ENCODE measurements around the gene EPS15.

Gene EPS15

DNA sequence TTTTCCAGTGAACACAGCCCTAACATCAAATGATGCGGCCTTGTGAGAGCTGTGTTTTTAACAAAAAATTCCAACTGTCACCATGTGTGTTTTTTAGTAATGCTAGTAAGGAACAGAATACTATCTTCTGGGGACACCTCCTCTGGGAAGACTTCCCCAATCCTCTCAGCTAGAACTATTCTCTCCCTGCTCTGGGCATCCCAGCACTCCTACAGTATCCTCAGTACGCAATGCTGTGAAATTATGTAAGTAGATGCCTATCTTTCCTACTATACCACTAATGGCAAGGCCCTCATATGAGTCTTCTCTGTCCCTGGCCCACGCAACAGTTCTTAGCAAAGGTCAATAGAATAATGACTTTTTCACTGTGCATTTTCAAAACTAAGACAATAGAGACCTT is 169.2 kb downstream of the EPS15 start:
- no peak overlapping the region for H3K4me3 ChIP-seq (ENCODE audit: low read depth, low read length)
- TF ChIP-seq, protein P1, sequence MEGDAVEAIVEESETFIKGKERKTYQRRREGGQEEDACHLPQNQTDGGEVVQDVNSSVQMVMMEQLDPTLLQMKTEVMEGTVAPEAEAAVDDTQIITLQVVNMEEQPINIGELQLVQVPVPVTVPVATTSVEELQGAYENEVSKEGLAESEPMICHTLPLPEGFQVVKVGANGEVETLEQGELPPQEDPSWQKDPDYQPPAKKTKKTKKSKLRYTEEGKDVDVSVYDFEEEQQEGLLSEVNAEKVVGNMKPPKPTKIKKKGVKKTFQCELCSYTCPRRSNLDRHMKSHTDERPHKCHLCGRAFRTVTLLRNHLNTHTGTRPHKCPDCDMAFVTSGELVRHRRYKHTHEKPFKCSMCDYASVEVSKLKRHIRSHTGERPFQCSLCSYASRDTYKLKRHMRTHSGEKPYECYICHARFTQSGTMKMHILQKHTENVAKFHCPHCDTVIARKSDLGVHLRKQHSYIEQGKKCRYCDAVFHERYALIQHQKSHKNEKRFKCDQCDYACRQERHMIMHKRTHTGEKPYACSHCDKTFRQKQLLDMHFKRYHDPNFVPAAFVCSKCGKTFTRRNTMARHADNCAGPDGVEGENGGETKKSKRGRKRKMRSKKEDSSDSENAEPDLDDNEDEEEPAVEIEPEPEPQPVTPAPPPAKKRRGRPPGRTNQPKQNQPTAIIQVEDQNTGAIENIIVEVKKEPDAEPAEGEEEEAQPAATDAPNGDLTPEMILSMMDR (IDR thresholded peaks at IDR 0.05; ENCODE audit: borderline replicate concordance, insufficient read depth, low read depth, low read length), result no peak

DNA sequence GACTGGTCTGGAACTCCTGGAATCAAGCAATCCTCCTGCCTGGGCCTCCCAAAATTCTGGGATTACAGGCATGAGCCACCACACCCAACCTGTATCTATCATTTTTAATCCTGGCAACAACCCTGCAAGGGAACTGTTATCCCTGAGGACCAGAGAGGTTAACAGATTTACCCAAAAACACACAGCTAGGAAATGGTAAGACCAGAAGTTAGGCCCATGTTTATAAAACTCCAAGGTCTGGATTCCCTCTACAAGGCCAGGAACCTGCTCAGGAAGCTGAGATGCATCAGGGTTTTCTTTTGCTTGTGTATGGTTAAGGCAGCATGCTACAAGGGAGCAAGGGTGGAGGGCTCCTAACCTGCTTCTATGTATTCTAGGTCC is 170.9 kb downstream of the EPS15 start:
- no peak overlapping the region for H3K4me3 ChIP-seq (ENCODE audit: low read depth, low read length)
- TF ChIP-seq, protein P1 (IDR thresholded peaks at IDR 0.05; ENCODE audit: borderline replicate concordance, insufficient read depth, low read depth, low read length), result no peak

DNA sequence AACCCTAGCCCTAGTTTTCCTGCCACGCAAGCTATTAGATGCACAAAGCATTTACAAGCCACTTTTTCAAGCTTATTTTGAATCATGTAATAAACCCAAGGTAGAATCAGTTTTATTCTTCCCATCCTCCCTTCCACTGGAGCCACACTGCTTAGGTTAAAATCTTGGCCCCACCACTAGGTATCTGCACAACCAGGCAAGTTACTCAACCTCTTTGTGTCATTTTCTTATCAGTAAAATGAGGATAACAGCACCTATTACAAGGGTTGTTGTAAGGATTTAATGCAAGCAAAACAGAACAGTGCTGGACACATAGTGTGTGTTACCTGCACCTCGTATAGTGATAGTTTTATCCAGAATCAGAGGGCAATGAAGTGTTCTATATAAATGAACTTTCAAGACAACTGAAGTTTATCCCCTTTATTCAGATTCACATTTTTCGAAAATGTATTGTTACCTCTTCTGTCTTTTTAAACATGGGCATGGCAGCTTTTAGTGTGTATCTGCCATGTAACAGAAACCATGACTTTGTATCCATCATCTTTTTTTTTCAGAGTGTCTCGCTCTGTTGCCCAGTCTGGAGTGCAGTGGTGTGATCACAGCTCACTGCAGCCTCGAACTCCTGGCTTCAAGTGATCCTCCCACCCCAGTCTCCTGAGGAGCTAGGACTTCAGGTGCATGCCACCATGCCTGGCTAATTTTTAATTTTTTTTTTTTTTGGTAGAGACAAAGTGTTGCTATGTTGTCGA is 171.5 kb downstream of the EPS15 start:
- TF ChIP-seq, protein P1 (IDR thresholded peaks at IDR 0.05; ENCODE audit: borderline replicate concordance, insufficient read depth, low read depth, low read length), result no peak
- H3K4me3 ChIP-seq (ENCODE audit: low read depth, low read length), result no peak overlapping the region

DNA sequence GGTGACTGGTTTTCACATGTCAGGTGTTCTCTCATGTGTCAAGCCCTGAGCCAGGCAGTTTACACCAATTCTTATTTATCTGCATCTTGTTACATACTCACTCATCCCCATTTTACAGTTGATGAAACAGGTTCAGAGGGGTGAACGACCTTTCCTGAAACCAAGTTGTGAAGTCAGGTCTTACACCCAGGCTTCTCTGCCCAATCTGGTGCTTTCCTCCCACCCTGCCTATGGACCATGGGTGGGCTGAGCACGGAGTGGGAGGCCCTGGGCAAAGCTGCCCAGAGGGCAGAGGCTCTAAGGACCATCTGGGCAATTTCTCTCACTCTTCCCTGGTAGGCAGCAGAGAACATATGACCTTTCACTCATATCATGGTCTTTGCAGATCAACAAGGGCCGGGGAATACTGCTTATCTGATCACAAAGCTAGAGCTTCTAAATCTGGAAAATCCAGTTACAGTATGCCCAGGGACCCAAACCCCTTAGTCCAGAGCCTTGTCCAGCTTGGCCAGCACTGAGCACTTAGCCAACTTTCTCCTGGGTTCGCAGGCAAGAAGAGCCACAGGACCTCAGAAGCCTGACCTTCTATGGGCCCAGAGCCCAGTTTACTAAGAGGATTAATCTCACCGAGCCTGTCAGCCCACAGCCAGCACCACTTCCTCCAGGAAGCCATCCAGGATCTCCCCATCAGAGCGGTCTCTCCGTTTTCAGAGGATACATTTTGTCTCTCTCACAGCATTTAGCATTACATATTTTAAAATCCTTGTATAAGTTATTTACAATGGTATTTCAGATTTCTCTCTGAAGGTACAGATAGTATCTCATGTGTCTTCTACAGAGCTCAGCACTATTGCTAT is 172.8 kb downstream of the EPS15 start:
- no peak overlapping the region for H3K4me3 ChIP-seq (ENCODE audit: low read depth, low read length)
- TF ChIP-seq, protein P1 (IDR thresholded peaks at IDR 0.05; ENCODE audit: borderline replicate concordance, insufficient read depth, low read depth, low read length), result no peak

DNA sequence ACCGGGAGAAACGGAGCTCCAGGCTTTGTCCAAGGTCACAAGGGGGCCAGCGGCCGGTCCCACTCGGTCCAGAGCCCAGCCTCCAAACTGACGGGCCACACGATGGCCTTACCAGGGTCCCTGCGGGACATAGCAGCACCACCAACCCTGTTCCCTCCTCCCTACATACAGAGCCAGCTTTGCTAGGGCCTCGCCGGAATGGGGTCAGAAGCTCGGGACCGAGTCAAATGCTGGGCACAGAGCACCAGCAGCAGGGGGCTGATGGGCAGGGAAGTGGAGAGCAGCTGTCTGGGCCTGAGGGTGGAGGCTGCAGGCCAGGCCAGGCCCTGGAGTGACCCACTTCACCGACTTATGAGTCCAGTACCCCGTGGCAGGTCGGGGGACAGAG is 173.8 kb downstream of the EPS15 start:
- H3K4me3 ChIP-seq (ENCODE audit: low read depth, low read length), result no peak overlapping the region
- TF ChIP-seq, protein P1 (IDR thresholded peaks at IDR 0.05; ENCODE audit: borderline replicate concordance, insufficient read depth, low read depth, low read length), result no peak

DNA sequence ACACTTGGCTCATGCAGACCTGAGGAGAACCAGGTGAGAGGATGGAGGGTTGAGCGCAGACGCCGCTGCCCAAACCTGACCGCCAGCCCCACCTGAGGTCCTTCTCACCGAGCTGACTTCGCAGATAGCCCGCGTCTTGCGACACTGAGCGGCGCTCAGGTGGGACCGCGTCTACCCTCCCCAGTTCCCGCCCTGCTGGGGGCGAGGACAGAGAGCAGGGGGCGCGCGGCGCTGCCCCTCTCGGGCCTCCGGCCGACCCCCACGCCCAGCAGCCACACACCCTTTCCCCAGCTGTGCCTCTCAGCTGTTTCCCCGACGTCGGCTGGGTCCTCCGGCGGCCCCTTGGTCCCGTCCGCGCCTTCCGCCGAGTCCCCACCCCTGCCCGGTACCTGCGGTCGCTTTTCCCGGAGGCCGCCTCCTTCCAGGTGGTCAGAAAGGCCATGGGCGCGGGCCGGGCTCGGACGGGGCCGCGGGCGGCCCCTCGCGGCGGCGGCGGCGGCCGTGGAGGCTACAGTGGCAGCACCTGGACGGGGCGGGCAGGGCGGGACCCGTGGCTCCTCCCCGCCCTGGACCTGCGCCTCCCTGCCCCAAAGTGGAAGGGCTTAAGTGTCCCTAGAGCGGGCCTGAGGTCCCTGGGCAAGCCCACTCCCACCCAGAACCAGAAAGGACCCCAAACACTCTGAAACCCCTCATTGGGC is 174.3 kb downstream of the EPS15 start:
- H3K4me3 ChIP-seq (ENCODE audit: low read depth, low read length), result no peak overlapping the region
- TF ChIP-seq, protein P1 (IDR thresholded peaks at IDR 0.05; ENCODE audit: borderline replicate concordance, insufficient read depth, low read depth, low read length), result no peak

Measured in GM12875 (cell line).